ENCODE results near the gene PPP2R2D. TPM values are rescaled to one million over a fixed set of nuclear protein-coding genes. Genes with fewer than 3 reads are reported as not detected.

PPP2R2D gene
- polyA plus RNA-seq, 4 donors, result 43.2 to 52.5 (median 45.3) TPM

DNA sequence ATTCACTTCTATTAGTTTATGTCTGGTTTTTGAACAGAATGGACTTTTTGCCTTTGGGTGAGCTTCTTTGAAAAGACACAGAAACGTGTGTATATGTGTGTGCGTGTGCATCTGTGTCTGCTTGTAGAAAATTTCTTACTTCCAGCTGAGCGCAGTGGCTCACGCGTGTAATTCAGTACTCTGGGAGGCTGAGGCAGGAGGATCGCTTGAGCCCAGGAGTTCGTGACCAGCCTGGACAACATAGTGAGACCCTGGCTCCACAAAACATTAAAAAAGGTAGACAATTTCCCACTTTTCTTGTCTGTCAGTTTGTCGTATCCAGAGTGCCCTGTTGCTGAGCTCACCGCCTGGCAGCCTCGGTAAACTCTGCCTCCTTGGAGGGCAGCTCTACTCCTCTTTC is 25.4 kb downstream of the PPP2R2D start:
- no peak for DNase-seq (ENCODE audit: low read depth in 4 of 4, low spot score in 3 of 4)

DNA sequence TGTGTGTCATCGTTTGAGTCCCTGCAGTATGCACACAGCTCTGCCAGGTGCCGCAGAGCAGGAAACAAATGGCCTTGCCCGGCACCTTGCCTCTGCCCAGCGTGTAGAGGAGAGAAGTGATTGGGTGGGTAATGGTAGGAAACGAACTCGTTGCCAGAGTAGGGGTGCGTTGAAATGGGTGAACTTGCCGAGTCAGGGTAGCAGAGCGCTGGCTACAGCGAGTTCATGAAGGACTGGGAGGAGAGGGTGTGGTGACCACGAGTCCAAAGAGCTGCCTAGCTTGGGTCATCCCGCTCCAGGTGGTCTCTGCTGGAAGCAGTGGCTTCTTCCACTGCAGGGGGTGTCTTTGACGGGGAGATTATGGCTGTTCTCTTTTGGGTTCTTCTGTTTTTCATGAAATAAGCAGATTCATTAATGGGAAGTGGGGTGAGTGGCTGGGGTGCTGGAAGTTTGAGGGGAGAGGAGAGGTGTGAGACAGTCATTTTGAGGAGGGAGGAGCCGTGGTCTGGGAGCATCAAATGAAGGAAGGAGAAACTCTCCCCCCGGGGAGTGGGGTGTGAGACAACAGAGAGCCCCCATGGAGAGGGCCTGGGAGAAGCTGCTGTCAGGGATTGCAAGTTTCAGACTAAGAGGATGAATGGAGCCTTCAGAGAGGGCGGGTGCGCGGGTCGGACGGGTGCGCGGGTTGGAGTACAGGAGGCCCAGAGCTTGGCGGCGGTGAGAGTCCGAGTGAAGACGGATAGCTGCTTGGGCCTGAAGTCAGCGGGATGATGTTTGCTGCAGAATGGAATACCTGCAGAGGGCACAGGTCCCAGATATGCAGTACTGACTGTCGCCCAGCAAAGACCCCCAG is 26.2 kb downstream of the PPP2R2D start:
- no peak for DNase-seq (ENCODE audit: low read depth in 4 of 4, low spot score in 3 of 4)

DNA sequence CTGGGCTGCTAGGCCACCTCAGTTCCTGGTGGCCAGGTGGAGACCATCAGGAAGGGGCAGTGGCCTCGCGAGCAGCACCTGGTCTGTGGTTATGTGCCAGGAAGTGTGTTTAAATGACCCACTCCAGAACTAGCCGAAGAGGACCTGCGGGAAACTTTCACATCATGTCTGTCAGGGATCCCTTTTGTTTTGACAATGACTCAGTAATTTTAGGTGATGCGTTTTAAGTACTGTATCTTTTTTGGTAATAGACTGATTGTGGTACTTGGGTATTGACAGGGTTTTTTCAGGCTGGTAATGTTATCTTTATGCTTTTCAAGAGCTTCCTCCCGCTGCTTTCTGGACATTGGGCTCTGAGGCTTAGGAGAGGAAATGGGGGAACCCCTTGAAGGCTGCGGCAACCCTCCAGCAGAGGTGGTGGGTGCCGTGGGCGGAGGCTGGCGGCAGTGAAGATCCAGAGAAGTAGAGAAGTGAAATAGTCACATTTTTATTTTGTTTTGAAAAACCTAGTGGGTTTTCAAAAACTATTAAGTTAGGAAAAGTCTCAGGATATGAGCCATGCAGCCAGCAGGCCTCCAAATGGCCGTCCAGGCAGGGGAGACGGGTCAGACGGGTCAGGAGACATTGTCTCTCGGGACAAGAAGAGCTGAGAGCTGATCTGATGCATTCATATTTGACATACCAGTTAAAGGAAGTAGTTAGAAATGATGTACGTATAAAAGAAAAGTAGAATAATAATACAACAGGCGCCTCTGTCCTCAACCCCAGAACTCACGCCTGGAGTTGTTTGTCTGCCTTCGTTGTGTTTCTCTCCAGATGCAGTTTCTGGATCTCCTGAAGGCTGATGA is 27.7 kb downstream of the PPP2R2D start:
- no peak for DNase-seq (ENCODE audit: low read depth in 4 of 4, low spot score in 3 of 4)

DNA sequence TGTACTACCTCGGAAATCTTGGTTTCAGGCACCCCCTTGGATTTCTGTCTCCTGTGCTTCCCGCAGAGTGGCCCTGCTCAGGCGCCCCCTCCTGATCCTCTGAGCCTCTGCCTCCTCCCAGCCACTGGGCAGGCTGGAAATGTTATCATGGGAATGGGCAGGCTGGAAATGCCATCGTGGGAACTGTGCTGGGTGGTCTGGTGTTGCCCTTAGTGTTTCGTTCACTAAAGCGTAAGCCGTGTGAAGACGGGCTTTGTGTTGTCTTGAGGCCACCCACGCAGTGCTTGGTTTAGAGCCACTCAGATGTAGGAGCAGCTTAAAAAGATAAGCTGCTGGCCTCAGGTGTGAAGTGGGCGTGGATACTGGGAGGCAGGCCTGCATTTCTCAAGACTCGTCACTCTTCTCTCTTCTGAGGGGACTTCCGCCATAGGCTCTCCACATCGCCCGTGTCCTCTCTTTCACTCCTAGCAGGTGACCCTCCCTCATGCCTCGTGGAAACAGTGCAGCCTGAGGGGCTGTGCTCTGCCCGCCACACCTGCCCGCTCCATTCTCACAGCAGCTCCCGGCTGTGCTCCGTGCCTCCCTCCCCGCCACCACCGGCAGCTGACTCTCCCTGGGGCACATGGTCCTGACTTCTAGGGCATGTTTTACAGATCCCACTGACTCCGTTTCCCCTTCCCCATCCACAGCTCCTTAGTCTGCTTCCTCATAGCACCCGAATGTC is 28.5 kb downstream of the PPP2R2D start:
- DNase-seq (ENCODE audit: low read depth in 4 of 4, low spot score in 3 of 4), result no peak

DNA sequence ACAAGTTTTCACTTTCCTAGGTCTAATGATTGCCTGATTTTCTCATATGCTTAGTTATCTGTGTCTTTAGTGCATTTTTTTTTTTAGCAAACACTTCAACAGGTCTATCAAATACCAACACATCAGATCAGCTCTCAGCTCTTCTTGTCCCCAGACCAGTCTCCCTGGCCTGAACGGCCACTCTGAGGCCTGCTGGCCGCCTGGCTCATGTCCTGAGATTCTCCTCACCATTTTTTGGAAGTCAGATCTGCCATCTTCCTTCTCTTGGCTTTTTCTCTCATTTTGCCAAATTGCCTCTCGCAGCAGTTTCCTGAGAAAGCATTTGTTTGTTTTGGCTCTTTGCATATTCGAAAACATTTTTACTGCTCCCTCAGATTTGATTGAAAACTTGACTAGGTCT is 29.3 kb downstream of the PPP2R2D start:
- no peak for DNase-seq (ENCODE audit: low read depth in 4 of 4, low spot score in 3 of 4)

DNA sequence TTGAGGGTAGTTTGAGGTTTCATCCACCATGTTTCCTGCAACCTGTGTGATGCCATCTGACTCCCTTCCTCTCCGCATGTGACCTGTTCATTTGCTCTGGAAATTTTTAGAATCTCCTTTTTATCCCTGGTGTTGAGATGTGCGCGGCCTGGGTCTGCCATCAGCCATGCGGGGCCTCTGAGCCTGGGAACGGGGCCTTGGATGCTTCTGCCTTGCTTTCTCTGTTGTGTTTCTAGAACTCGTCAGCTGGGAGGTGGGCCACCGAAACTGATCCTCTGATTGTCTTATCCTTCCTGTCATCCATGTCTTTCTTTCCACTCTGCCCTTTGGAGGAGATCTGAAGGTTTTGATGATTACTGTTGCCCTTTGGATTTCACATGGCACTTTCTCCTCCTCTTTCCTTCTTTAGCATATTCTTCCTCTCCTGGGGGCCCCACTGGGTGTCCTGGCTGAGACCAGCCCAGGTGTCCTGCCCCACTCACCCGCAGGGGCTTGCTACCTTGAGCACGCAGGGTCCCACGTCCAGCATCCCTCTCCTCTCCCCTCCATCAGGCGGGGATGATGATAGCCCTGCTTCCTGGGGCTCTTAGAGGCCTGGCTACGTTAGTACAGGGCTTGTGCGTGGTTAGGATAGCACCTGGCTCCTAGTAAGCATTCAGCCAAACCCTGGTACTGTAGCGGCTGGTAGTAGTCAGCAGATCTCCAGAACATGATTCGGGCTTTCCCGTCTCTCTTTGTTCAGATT is 29.9 kb downstream of the PPP2R2D start:
- DNase-seq (ENCODE audit: low read depth in 4 of 4, low spot score in 3 of 4), result no peak

DNA sequence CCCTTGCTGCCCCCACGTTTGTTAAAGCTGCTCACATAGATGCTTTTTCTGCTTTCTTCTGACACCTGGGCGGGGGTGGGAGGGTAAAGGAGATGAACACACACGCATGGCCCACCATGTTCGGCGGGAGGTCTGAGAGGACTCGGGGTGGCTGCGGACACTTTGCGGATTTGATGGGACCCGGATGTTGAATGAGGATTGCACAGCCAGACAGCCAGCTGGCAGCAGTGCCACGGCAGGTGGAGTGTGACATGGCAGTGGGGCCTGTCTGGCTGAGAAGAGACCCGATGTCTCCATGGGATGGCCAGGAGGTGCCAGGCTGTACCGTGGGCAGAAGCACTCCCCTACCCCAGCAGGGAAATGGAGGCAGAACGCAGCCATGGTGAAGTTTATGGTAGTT is 31.2 kb downstream of the PPP2R2D start:
- no peak for DNase-seq (ENCODE audit: low read depth in 4 of 4, low spot score in 3 of 4)

DNA sequence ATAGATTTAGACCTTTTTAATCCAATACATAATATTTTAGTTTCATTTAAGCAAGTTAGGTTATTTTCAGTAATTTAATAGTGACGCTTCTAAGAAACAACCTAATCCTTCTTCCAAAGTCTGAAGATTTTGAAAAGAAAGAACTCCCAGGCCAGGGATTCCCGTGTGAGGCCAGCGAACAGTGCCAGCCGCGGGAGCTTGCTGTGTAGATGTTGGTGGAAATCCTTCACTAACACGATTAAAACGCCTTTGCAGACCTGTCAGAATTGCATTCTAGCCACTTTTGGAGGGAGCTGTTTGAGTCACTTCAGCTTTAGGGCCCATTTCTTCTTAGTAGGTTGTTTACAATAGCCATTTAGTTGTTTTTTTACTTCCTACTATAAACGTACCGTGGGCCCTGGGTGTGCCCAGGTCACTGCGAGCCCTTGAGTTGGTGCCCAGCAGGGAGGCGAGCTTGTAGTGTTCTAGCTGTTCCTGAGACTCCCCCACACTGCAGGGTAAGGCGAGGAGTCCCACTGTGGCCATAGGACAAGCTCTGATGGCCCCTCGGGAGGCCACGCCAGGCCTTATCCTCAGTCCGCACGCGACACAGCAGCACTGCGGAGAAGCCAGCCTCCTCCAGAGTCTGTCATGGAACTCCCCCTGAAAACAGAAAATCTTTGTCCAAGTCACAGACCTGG is 32.3 kb downstream of the PPP2R2D start:
- DNase-seq (ENCODE audit: low read depth in 4 of 4, low spot score in 3 of 4), result no peak

DNA sequence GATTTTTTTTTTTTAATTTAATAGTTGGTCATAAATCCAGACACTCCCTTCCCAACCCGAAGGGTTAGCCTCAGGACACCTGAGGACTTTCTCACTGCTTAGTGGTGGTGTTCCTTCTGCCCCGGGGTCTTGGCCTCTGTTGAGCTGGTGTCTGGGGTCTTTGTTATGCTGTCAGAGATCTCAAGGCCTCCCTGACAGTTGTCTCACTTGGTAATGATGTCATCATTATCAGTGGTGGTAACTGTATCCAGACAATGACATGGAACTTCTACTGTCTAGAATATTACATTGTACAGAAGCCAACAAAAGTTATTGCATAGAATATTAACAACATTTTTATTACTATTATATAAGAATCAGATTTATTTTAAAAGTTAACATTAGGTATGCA is 32.9 kb downstream of the PPP2R2D start:
- DNase-seq (ENCODE audit: low read depth in 4 of 4, low spot score in 3 of 4), result no peak

DNA sequence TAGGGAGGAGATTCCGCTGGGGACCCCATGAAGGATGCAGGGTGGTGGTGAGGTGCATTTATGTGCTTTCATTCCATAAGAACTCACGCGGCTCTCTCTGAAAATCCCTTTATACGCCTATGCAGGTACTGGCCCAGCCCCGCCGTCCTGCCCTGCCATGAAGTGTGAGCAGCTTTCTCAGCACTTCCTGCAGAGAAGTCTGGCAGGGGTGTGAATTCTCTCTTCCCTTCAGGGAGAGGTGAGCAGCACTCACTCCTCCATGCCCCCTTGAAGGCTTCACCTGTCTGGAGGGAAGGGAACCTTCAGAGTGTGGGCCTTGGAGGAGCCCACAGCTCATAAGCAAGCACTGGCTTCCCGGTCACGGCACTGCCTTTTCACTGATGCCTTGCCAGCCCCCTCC is 34.0 kb downstream of the PPP2R2D start:
- no peak for DNase-seq (ENCODE audit: low read depth in 4 of 4, low spot score in 3 of 4)

DNA sequence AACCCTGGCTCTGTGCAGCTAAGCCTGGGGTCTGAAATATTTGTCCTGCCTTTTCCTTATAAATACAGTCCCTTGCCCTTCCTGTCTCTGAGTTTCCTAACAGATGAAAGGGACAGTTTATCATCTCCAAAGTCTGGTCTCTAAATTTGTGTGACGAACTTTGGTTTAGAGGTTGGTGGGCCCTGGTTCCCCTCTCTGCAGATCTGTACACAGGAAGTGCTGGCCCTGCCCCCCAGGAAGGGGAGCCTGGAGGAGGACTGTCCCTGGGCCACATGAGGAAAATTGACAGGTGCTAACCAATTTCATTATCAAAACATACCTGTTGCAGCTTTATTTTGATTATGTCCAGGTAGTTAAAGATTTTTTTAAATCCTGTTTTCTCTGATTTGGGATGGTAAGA is 34.5 kb downstream of the PPP2R2D start:
- no peak for DNase-seq (ENCODE audit: low read depth in 4 of 4, low spot score in 3 of 4)

DNA sequence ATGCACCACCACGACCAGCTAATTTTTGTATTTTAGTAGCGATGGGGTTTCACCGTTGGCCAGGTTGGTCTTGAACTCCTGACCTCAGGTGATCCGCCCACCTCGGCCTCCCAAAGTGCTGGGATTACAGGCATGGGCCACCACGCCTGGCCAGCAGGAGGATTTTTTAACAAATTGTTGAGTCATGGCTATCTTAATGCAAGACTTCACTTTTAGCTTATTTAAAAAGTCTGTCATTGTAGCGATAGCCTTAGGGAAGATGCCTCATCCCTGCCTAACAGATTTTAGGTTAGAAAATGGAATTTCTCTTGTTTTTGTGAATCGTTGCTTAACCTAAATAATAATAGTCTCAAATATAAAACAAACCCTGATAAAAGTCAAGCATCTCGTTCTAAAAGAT is 35.5 kb downstream of the PPP2R2D start:
- no peak for DNase-seq (ENCODE audit: low read depth in 4 of 4, low spot score in 3 of 4)

DNA sequence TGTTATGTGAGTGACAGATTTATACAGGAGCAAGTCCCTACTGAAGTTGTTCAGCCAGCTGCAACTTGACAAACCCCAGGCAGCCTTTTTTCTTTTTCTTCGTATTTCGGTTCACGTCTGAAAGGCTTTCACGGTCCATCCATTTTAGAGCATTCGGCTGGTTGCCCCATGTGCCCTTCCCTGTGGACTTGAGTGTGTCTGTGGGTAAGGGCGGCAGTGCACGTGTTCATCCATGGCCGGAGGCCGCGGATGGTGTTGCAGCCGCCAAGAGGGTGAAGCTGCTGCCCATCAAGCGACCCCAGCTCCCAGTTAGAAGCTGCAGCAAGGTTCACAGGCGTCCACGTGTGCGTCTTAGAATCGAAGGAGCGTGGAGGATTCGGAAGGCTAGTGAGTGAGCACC is 35.9 kb downstream of the PPP2R2D start:
- DNase-seq (ENCODE audit: low read depth in 4 of 4, low spot score in 3 of 4), result no peak

DNA sequence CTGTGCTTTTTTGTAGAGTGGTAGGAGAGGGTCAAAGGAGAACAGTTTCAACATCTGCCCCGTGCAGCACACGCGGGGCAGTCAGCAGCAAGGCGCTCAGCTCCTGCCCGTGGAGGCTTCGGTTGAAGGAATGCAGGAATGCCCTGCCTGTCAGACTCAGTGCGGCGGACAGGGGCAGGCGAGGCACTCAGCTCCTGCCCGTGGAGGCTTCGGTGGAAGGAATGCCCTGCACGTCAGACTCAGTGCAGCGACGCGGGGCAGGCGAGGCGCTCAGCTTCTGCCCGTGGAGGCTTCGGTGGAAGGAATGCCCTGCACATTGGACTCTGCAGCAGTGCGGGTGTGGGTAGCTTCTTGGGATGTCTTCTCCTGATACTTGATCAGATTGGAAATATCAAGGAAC is 37.0 kb downstream of the PPP2R2D start:
- peak in 1 of 4 donors; percentile 24 for DNase-seq (ENCODE audit: low read depth in 4 of 4, low spot score in 3 of 4)

DNA sequence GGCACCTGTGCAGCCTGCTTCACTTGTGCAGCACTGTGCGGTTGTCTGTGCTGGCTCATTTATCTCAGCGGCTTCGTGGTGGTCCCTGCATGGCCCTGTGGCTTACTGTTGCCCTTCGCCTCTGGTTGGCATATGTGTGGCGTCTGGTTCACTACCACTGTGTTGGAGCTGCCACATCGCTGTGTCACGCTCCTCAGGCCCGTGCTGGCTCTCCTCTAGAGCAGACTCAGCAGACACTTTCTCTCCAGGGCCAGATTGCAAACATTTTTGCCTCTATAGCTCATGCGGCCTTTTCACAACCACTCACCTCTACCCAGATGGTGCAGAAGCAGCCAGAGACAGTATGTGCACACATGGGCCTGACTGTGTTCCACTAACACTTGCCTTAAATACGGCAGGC is 37.9 kb downstream of the PPP2R2D start:
- DNase-seq (ENCODE audit: low read depth in 4 of 4, low spot score in 3 of 4), result no peak

DNA sequence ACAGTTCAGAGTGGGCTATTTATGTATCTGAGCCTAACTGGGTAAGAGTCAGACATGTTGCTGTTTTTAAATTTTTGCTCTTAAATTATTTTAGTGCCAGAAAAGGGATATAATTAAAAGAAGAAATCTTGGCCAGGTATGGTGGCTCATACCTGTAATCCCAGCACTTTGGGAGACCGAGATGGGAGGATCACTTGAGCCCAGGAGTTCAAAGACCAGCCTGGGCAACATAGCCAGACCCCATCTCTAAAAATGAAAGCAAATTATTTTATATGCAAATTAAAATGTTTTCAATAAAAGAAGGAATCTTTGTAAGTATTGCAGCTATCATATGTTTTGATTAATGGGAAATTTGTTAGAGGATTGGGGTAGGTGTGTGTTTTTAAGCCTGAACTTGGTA is 41.6 kb downstream of the PPP2R2D start:
- no peak for DNase-seq (ENCODE audit: low read depth in 4 of 4, low spot score in 3 of 4)

DNA sequence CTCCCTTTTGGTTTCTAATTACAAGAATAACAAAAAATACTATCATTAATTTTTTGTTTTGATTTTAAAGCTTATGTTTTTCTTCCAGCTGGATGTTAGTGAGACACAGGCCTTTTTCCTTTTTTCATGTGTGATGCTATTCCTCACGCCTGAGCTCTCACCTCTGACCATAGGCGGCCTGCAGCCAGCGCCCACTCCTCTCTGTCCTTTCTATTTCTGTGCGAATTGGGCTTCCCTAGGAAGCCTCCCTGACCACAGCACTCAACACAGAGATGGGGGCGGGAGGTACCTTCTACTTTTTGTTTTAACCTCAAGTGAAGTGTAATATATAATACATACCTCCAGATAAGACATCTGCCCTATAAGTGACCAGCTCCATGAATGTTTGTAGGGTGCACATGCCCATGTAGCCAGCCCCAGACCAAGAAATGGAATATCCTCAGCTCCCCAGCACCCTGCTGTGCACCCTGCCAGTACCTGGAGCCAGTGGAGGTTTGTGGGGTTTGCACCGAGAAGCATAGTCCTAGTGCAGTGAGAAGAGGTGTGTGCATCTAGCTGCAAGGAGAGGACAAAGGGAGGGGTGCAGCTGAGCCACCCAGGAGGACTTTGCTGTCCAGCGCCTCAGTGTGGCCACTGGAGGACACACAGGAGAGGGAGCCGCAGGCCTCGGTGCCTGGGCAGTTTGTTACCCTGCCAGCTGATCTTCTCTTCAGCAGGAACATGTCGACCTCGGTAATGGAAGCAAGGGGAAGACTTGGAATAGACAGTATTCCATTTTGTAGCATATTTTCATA is 42.4 kb downstream of the PPP2R2D start:
- no peak for DNase-seq (ENCODE audit: low read depth in 4 of 4, low spot score in 3 of 4)

DNA sequence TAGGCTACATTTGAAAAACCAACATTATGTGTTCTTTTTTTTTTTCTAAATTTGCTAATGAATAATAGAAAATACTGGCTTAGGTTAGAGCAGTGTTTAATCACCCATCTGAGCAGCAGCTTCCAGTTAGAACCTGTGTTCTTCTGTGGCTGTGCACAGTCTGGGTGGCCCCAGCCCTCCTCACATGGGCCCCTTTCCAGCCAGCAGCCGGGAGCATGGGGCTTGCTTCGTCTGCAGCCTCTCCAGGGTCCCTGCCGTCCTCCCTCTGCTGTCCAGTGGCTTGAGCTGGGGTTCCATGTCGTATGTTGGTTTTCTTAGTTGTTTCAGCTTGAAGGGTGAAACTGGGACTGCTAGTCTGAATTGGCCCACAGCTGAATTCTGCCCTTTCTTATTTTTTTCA is 43.6 kb downstream of the PPP2R2D start:
- no peak for DNase-seq (ENCODE audit: low read depth in 4 of 4, low spot score in 3 of 4)
